Testis (tissue), 3 donors: Measurements from ENCODE around the gene CR1L. TPM values are rescaled to one million over a fixed set of nuclear protein-coding genes. Genes with fewer than 3 reads are reported as not detected.
"Not testable (repeated sequence)": the region's sequence is repeated elsewhere in the genome, so short reads cannot be mapped to it uniquely, and the experiment has no call there.

Source experiments
- DNase-seq: peaks from one replicate; pipeline ENCODE4 v3.0.0-alpha.2; 2019
- H3K27ac ChIP-seq, 2 donors: fragments of 200-600 bp; sonication (generic); one replicate each; pipeline ENCODE4 v1.5.1; 2019
- H3K27me3 ChIP-seq: fragments of 200-600 bp; sonication (generic); one replicate; pipeline ENCODE4 v1.5.1; 2019
- H3K36me3 ChIP-seq: fragments of 200-600 bp; sonication (generic); one replicate; pipeline ENCODE4 v1.5.1; 2017; ENCODE audit warnings: low read depth; ENCODE audit errors: missing control alignments
- H3K4me1 ChIP-seq: fragments of 200-600 bp; sonication (generic); one replicate; pipeline ENCODE4 v1.5.1; 2019
- H3K4me3 ChIP-seq, 2 donors: fragments of 200-600 bp; sonication (generic); one replicate each; pipeline ENCODE4 v1.5.1; 2017 to 2019
- H3K9me3 ChIP-seq: fragments of 200-600 bp; sonication (generic); one replicate; pipeline ENCODE4 v1.5.1; 2017
- CTCF ChIP-seq, 3 experiments: fragments of 450-650 bp in 2 of 3; fragments of 200-600 bp in 1 of 3; sonication (generic) in 1 of 3; IDR thresholded peaks; one replicate each; pipeline ENCODE4 v1.5.1; 2016 to 2019; ENCODE audit warnings: antibody characterized with exemption in 3 of 3, mild to moderate bottlenecking in 2 of 3, moderate library complexity in 1 of 3
- POLR2A ChIP-seq: fragments of 450-650 bp; IDR thresholded peaks from one replicate; pipeline ENCODE4 v1.6.1; 2017; ENCODE audit warnings: antibody characterized with exemption, mild to moderate bottlenecking, moderate library complexity
- WGBS, 2 donors: methylation state at CpG; one replicate each; pipeline ENCODE4 v1.1.5; 2018; 5-methylcytosine and 5-hydroxymethylcytosine counted together
- intact Hi-C: fragments of 100-400 bp; cut with DNase I; formaldehyde crosslinking; loops from one replicate; pipeline ENCODE4 v1.15.1; 2023; ENCODE audit warnings: low total_unique reads
- polyA plus RNA-seq: library from polyadenylated mRNA; stranded (reverse); fragments of 350-450 nt; fragmentation: Illumina TruSeq; extraction: RNeasy Lipid Tissue Mini Kit (QIAGEN cat#74804); gene quantifications from one replicate; pipeline ENCODE4 v1.2.3, GENCODE V29; 2014; ENCODE audit warnings: low read depth, low replicate concordance; ENCODE audit not compliant: insufficient read depth
- small RNA-seq, 2 donors: library from RNA; depleted of rRNA; stranded (forward); fragments of <200 nt; gene quantifications; one replicate each; pipeline ENCODE3, GENCODE V24; 2016
- total RNA-seq, 2 donors: library from RNA; depleted of rRNA; stranded (reverse); fragments of >200 nt; gene quantifications; one replicate each; pipeline ENCODE4 v1.2.3, GENCODE V29; 2016

CR1L gene
- total and polyA plus RNA-seq, 3 donors from 2014 or later: not detected

- no peaks in the 10 kb centered on the region for H3K36me3 ChIP-seq
- H3K9me3 ChIP-seq: no peaks in the 10 kb centered on the region
- no peak for DNase-seq
- no peaks in the 10 kb centered on the region for H3K4me1 ChIP-seq
- WGBS, 2 donors: 89 to 91% methylated on average over 9 of the region's 9 CpGs
- no peak overlapping the region for H3K4me3 ChIP-seq
- H3K27ac ChIP-seq: no peak overlapping the region
- TF ChIP-seq CTCF (IDR thresholded peaks at IDR 0.05) (no peak), POLR2A (no peak)
- H3K27me3 ChIP-seq: no peaks in the 10 kb centered on the region
- intact Hi-C loops: no loop called here
Observed at GRCh38 chr1:207763972-207764371, 119.0 kb downstream of the CR1L start.

- Histone ChIP-seq H3K36me3 (no peaks in the 10 kb centered on the region), H3K4me3 (no peak overlapping the region), H3K9me3 (no peaks in the 10 kb centered on the region), H3K27me3 (no peaks in the 10 kb centered on the region), H3K27ac (no peak overlapping the region), H3K4me1 (no peaks in the 10 kb centered on the region)
- no peak for DNase-seq
- WGBS, 2 donors: 60 to 82% methylated on average over 1 of the region's 1 CpG
- intact Hi-C loops: no loop called here
- TF ChIP-seq POLR2A: no peak
- TF ChIP-seq CTCF (IDR thresholded peaks at IDR 0.05): no peak
Observed at GRCh38 chr1:207766569-207766968, 121.6 kb downstream of the CR1L start.

GRCh38 chr1:207770514-207770913 is 125.6 kb downstream of the CR1L start:
- H3K4me1 ChIP-seq, H3K27me3 ChIP-seq, H3K27ac ChIP-seq, H3K4me3 ChIP-seq, DNase-seq, H3K9me3 ChIP-seq, H3K36me3 ChIP-seq, intact Hi-C loops: not testable (repeated sequence)
- WGBS, 2 donors: 99% methylated on average over 4 of the region's 4 CpGs

Small RNA genes within 50 kb of the gene (small RNA-seq; reads per million reads assigned to genes)
- gene RNA5SP534: 0 reads per million in 2 donors

Other genes starting within 250 kb of the CR1L start
- gene CR2, start 190.8 kb upstream of the CR1L start, total RNA-seq: 1 to 10 TPM; 1.3 to 1.5 TPM
- gene CR2, start 190.8 kb upstream of the CR1L start, polyA plus RNA-seq: 0.80 TPM
- gene CR1, start 149.0 kb upstream of the CR1L start, total RNA-seq: 1 to 10 TPM in 1 of 2 donors, under 1 TPM in 1; 0.47 to 3.1 TPM
- gene CR1, start 149.0 kb upstream of the CR1L start, polyA plus RNA-seq: 1.4 TPM
- 100 to 1,000 TPM; 107 to 130 TPM for gene CD46, start 106.9 kb downstream of the CR1L start, total RNA-seq
- 80.7 TPM for gene CD46, start 106.9 kb downstream of the CR1L start, polyA plus RNA-seq